Activated naive CD4-positive, alpha-beta T cell treated with anti-CD3 and anti-CD28 coated beads, Interleukin-2, amount 50 U/mL, for 24 hours (primary cell): ENCODE data around the gene SUPT6H.

Experiments
- H3K27ac Mint-ChIP-seq: one replicate; pipeline ENCODE4 v1.8.0; 2021; ENCODE audit warnings: mild to moderate bottlenecking, mixed read lengths
- H3K27me3 Mint-ChIP-seq: one replicate; pipeline ENCODE4 v1.8.0; 2021; ENCODE audit warnings: mixed read lengths
- H3K36me3 Mint-ChIP-seq: one replicate; pipeline ENCODE4 v1.8.0; 2021; ENCODE audit warnings: mixed read lengths
- H3K4me1 Mint-ChIP-seq: one replicate; pipeline ENCODE4 v1.8.0; 2021; ENCODE audit warnings: mixed read lengths
- H3K4me3 Mint-ChIP-seq: one replicate; pipeline ENCODE4 v1.8.0; 2021; ENCODE audit warnings: mild to moderate bottlenecking, mixed read lengths
- H3K9me3 Mint-ChIP-seq: one replicate; pipeline ENCODE4 v1.8.0; 2021; ENCODE audit warnings: mixed read lengths

Gene SUPT6H

DNA sequence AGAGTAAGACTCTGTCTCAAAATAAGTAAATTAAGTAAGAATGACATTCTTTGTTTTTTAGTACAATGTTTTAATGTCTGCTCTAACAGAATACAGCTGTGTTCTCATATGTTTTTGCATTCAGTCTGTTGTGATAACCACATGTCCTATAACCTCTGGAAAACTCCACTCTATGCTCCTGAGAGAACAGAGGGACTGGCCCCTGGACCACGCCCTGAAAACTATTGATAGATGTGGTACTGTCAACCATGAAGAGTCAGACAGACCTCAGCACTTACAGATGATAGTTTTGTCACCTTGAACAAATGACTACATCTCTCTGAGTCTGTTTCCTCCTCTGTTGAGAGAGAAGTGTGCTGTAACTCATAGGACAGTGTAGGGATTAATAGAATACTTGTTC is 7.9 kb downstream of the SUPT6H start:
- peaks cover 18% of the 10 kb centered on the region for H3K36me3 Mint-ChIP-seq

DNA sequence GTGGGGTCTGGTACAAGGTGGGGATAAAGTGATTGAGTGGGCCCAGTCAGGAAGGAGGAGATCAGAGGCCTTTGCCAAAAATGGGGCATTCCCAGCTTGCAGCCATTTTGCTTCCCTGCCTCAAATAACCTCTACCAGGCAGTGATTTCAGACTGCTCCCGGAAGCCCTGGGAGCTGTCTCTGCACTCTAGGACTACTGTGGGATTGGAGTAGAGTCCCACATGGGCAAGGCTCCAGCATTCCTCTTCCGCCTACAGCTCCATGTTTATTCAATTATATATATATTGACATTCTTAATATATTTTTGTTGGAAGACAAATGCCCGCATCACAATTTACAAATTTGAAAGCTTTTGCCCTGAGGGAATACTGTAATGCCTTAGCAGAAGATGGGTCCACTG is 13.5 kb downstream of the SUPT6H start:
- no peak overlapping the region for H3K4me3 Mint-ChIP-seq
- H3K27ac Mint-ChIP-seq, result no peak overlapping the region
- H3K36me3 Mint-ChIP-seq, result peaks cover 18% of the 10 kb centered on the region
- H3K27me3 Mint-ChIP-seq, result no peaks in the 10 kb centered on the region
- H3K4me1 Mint-ChIP-seq, result peaks cover 4% of the 10 kb centered on the region
- no peaks in the 10 kb centered on the region for H3K9me3 Mint-ChIP-seq

More for the DNA sequence above, 7.9 kb downstream of the SUPT6H start:
- no peaks in the 10 kb centered on the region for H3K9me3 Mint-ChIP-seq
- H3K27me3 Mint-ChIP-seq, result no peaks in the 10 kb centered on the region
- H3K4me3 Mint-ChIP-seq, result no peak overlapping the region
- no peak overlapping the region for H3K27ac Mint-ChIP-seq
- peaks cover 27% of the 10 kb centered on the region for H3K4me1 Mint-ChIP-seq

DNA sequence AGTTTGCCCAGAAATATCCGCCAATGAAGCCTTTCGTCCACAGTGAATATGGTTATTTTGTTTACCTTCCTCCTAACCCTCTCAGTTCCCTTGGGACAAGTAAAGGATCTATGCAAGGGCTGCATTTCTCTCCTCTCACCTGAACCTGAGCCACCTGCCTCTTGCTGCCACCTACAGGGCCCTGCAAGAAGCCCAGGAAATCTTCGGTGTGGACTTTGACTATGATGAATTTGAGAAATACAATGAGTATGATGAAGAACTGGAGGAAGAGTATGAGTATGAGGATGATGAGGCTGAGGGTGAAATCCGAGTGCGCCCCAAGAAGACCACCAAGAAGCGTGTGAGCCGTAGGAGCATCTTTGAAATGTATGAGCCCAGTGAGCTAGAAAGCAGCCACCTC is 14.0 kb downstream of the SUPT6H start:
- no peaks in the 10 kb centered on the region for H3K9me3 Mint-ChIP-seq
- H3K27me3 Mint-ChIP-seq, result no peaks in the 10 kb centered on the region
- H3K36me3 Mint-ChIP-seq, result peaks cover 16% of the 10 kb centered on the region

DNA sequence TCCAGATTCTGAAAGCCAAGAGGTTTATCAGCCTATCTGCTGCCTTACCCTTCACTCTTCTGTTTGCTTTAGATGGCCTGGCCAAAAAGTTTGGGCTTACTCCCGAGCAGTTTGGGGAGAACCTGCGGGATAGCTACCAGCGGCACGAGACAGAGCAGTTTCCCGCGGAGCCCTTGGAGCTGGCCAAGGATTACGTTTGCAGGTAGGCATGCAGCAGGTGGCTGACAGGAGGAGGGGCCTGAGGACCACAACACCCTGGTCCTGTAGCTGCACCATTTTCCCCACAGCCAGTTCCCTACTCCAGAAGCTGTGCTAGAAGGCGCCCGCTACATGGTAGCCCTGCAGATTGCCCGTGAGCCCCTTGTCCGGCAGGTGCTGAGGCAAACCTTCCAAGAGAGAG is 20.6 kb downstream of the SUPT6H start:
- Mint-ChIP-seq H3K27ac (no peak overlapping the region), H3K9me3 (no peaks in the 10 kb centered on the region)

More for the DNA sequence above, 14.0 kb downstream of the SUPT6H start:
- Mint-ChIP-seq H3K4me1 (peaks cover 3% of the 10 kb centered on the region), H3K4me3 (no peak overlapping the region), H3K27ac (no peak overlapping the region)

DNA sequence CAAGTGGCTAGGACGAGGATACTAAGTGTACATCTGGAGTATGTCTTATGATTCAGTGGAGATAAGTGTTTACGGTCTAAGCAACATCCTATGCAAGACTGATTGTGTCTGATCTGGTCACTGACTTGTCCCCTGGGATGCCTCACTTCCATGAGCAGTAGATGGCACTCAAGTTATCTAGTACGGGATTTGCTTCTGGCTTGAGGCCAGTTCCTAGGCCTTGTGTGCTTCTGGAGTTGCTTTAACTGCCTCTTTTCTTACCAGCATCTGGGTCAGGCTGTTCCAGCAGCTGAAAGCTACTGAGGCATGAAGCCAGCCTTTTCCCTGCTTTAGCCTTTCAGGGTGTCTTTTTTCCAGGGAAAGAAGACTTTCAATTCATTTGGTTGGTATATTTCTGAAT is 23.0 kb downstream of the SUPT6H start:
- Mint-ChIP-seq H3K27ac (no peak overlapping the region), H3K36me3 (peaks cover 23% of the 10 kb centered on the region), H3K4me1 (no peaks in the 10 kb centered on the region), H3K4me3 (no peak overlapping the region), H3K27me3 (no peaks in the 10 kb centered on the region), H3K9me3 (no peaks in the 10 kb centered on the region)

More for the DNA sequence above, 20.6 kb downstream of the SUPT6H start:
- no peaks in the 10 kb centered on the region for H3K4me1 Mint-ChIP-seq
- H3K27me3 Mint-ChIP-seq, result no peaks in the 10 kb centered on the region
- H3K4me3 Mint-ChIP-seq, result no peak overlapping the region
- peaks cover 14% of the 10 kb centered on the region for H3K36me3 Mint-ChIP-seq

DNA sequence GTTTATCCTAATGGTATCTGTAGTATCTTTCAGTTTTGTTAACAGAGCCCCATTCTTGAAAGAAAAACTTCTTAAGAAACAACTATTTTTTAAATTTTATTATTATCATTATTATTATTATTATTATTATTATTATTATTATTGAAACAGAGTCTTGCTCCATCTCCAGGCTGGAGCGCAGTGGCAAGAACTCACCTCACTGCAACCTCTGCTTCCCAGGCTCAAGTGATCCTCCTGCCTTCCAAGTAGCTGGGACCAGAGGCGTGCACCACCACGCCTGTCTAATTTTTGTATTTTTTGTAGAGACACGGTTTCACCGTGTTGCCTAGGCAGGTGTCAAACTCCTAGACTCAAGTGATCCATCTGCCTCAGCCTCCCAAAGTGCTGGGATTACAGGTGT is 23.4 kb downstream of the SUPT6H start:
- Mint-ChIP-seq H3K36me3 (peaks cover 24% of the 10 kb centered on the region), H3K4me3 (no peak overlapping the region), H3K4me1 (no peaks in the 10 kb centered on the region), H3K27me3 (no peaks in the 10 kb centered on the region), H3K9me3 (no peaks in the 10 kb centered on the region), H3K27ac (no peak overlapping the region)

DNA sequence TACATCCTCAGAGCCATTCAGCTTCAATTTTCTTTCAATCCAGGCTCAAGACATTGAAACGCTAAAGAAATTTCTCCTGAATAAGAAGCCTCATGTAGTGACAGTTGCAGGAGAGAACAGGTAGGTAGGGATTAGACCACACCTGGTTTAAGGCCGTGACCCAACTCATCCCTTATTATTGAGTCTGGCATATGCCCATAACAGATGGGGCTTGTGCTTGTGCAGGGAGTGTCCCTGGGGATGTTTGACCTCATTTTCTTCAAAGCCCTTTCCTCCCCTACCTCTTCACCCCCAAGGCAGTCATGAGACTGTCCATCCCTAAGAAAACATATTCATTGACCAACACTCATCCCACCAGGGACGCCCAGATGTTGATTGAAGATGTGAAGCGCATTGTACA is 24.3 kb downstream of the SUPT6H start:
- no peaks in the 10 kb centered on the region for H3K4me1 Mint-ChIP-seq

DNA sequence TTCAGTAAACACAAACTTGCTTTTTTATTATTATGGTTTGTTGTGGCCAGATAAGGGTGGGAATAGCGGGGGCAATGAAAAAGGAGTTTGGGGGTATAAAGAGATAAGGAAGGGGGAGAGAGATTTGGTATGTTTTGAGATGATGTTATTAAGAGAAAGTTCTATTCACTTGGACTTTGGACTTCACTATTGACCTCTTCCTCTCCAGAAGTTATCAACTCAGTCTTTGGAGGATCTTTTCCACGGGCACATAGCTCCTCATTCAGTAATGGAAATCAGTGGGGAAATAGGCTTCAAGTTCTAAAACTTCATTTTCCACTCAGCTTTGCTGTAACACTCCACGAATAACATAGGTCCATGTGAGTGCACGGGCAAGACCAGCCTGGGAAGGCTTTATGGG is 26.5 kb downstream of the SUPT6H start:
- H3K27me3 Mint-ChIP-seq, result no peaks in the 10 kb centered on the region
- no peaks in the 10 kb centered on the region for H3K4me1 Mint-ChIP-seq
- no peak overlapping the region for H3K4me3 Mint-ChIP-seq
- peaks cover 20% of the 10 kb centered on the region for H3K36me3 Mint-ChIP-seq
- no peaks in the 10 kb centered on the region for H3K9me3 Mint-ChIP-seq
- H3K27ac Mint-ChIP-seq, result no peak overlapping the region

More for the DNA sequence above, 24.3 kb downstream of the SUPT6H start:
- Mint-ChIP-seq H3K27me3 (no peaks in the 10 kb centered on the region), H3K9me3 (no peaks in the 10 kb centered on the region), H3K27ac (no peak overlapping the region), H3K4me3 (no peak overlapping the region), H3K36me3 (peaks cover 22% of the 10 kb centered on the region)

DNA sequence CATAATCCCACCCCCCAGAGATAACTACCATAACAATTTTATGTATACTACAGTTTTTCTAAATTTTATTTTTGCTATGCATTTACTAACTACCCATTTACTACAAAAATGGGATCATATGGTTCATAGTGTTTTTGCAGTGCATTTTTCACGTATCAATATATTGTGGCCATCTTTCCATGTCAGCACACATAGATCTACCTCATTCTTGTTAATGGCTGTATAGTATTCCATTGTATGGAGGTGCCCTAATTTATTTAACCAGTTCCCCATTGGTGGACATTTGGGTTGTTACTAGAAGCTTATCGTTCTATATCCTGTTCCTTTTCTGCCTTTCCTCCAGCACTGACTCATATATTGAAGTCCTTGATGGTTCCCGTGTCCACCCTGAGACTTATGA is 27.0 kb downstream of the SUPT6H start:
- H3K27me3 Mint-ChIP-seq, result no peaks in the 10 kb centered on the region
- no peak overlapping the region for H3K4me3 Mint-ChIP-seq
- no peaks in the 10 kb centered on the region for H3K9me3 Mint-ChIP-seq
- H3K27ac Mint-ChIP-seq, result no peak overlapping the region
- no peaks in the 10 kb centered on the region for H3K4me1 Mint-ChIP-seq
- peaks cover 22% of the 10 kb centered on the region for H3K36me3 Mint-ChIP-seq

DNA sequence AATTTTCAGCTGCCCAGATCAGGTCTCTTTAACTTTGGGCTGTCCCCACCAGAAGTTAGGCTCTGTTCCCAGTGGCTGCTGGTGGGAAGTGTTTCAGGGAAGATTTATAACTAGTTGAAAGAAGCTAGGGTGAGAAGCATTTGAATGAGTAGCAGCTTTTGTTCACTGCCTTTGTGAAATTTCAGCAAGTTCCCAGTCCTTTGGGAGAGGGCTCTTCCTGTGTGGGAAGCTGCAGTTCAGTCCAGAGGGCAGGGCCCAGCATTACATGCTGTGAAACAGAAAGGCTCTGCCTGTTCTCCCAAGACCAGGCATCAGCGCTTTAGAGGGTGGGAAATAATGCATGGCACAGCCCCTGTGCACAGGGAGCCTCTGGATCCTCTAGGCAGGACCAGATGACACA is 31.9 kb downstream of the SUPT6H start:
- no peak overlapping the region for H3K4me3 Mint-ChIP-seq
- no peaks in the 10 kb centered on the region for H3K27me3 Mint-ChIP-seq
- peaks cover 12% of the 10 kb centered on the region for H3K36me3 Mint-ChIP-seq
- H3K9me3 Mint-ChIP-seq, result no peaks in the 10 kb centered on the region
- H3K27ac Mint-ChIP-seq, result no peak overlapping the region
- H3K4me1 Mint-ChIP-seq, result no peaks in the 10 kb centered on the region

DNA sequence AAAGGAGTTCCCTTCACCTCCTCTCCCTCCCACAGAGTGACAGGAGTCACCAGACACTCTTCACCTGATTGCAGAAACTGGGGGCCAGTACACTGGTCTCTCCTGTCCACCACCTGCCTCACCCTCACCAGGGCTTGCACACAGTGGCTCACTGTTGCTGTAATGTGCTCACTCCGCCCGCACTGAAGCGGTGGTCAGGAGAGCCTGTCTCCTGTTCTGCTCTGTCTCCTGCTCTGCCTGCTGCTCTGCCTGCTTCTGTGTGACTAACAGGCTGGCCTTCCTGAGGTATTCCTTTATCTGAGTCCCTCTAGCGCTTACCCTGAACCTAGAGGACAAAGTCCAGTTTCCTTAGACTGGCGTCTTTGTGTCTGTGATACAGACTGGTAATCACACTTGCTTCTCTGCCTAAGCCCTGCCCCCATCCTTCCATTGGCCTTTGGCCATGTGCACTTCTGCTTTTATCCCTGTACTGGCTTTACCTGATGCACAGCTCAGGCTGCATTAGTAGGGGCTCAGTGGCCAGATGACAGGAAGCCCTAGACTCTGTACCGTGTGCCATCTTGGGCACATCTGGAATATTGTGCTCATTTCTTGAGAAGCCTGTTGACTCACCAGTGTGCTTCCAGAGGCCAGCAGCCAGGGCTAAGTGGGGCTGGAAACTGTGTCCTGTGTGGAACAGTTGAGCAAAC is 36.4 kb downstream of the SUPT6H start:
- H3K27me3 Mint-ChIP-seq, result no peaks in the 10 kb centered on the region
- no peaks in the 10 kb centered on the region for H3K4me1 Mint-ChIP-seq
- H3K27ac Mint-ChIP-seq, result peak overlapping the region; percentile 76
- peaks cover 13% of the 10 kb centered on the region for H3K36me3 Mint-ChIP-seq
- no peaks in the 10 kb centered on the region for H3K9me3 Mint-ChIP-seq
- no peak overlapping the region for H3K4me3 Mint-ChIP-seq

DNA sequence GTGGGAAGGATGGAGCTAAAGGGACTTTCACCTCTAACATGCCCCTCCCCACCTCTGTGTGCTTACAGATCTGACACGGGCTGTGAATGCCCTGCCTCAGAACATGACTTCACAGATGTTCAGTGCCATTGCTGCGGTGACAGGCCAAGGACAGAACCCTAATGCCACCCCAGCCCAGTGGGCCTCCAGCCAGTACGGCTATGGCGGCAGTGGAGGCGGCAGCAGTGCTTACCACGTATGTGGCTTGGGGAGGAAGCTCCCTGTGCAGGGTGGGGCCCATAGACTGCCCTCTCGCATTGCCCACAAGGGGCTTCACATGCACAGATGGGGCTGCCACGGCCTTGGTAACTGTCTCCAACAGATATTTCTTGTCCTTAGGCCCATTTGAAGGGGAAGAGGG is 38.3 kb downstream of the SUPT6H start:
- Mint-ChIP-seq H3K9me3 (no peaks in the 10 kb centered on the region), H3K36me3 (peaks cover 8% of the 10 kb centered on the region), H3K27me3 (no peaks in the 10 kb centered on the region), H3K4me1 (no peaks in the 10 kb centered on the region), H3K27ac (no peak overlapping the region), H3K4me3 (no peak overlapping the region)

DNA sequence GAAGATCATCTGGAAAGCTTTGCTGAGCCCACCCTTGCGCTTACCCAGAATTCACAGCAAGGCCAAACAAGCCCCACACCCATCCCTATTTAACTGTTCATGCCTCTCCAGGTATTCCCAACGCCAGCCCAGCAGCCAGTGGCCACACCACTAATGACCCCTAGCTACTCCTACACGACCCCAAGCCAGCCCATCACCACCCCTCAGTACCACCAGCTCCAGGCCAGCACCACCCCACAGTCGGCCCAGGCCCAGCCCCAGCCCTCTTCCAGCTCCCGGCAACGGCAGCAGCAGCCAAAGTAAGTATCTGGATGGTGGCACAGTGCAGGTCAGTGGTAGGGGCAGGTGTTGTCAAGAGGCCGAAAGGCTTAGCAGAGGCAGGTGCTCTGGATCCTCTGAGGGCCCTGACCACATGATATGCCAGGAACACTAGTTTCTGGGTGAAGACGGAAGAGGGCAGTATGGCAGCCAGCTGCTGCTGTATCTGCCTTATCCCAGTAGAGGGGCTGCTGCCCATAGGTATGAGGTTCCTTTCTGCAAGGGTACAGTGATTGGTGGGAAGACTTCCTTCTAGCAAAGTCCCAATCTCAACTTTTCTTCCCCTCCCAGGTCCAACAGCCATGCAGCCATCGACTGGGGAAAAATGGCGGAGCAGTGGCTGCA is 39.0 kb downstream of the SUPT6H start:
- Mint-ChIP-seq H3K27ac (peak overlapping the region; percentile 35), H3K27me3 (no peaks in the 10 kb centered on the region), H3K36me3 (peaks cover 8% of the 10 kb centered on the region), H3K9me3 (no peaks in the 10 kb centered on the region), H3K4me3 (no peak overlapping the region), H3K4me1 (no peaks in the 10 kb centered on the region)

DNA sequence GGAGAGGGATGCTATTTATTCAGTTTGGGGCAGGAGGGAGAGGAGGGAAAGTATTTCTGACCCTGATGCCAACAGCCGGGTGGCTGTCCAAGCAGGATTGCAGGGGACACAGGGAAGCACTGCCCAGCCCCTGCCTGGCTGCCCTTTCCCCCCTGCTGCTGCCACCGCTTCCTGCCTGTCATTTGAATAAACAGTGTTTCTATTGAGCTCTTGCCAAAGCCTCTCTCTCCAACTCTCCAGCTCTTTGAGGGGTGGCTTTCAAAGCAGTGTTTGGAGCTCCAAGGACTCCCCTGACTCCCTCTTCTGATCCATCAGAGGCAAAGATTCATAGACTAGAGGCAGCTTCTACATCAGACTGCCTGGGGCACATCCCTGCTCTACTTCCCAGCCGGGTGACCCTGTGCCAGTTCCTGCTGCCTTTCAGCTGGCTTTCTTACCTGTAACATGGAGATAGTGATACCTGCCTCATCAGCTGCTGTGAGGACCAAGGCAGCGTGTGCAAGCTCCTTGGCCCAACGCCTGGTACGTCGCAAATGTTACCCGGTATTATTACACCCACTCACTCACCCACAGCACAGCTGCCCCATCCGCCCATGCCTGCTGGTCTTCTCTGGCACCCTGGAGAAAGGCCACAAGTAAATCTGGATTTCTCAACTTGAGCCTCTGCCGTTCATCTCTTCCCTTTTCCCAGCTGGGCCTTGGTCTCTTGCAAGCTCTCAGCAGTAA is 40.2 kb downstream of the SUPT6H start:
- Mint-ChIP-seq H3K27ac (peak overlapping the region; percentile 66), H3K9me3 (no peaks in the 10 kb centered on the region), H3K4me1 (peaks cover under 1% of the 10 kb centered on the region), H3K36me3 (peaks cover 8% of the 10 kb centered on the region), H3K4me3 (no peak overlapping the region), H3K27me3 (no peaks in the 10 kb centered on the region)

DNA sequence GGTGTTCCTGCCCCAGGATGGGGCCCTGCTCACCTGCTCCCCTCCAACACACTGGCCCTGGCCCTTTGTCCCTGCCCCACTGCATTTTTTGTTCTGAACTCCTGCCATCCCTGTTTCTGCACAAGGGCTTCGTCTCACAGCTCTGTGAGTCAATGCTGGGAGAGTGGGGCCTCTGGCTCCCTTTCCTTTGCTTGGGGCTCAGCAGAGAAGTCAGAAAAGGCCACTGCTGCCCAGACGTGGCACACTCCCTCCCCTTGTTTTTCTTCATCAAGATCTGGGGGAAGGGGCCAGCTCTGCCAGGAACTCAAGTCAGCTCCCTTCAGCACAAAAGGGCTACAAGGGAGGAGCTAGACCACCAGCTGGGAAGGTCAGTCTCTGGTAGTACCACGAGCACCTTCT is 40.7 kb downstream of the SUPT6H start:
- Mint-ChIP-seq H3K27me3 (no peaks in the 10 kb centered on the region), H3K36me3 (peaks cover 8% of the 10 kb centered on the region), H3K4me3 (no peak overlapping the region), H3K9me3 (no peaks in the 10 kb centered on the region), H3K27ac (peak overlapping the region; percentile 15), H3K4me1 (peaks cover 3% of the 10 kb centered on the region)

DNA sequence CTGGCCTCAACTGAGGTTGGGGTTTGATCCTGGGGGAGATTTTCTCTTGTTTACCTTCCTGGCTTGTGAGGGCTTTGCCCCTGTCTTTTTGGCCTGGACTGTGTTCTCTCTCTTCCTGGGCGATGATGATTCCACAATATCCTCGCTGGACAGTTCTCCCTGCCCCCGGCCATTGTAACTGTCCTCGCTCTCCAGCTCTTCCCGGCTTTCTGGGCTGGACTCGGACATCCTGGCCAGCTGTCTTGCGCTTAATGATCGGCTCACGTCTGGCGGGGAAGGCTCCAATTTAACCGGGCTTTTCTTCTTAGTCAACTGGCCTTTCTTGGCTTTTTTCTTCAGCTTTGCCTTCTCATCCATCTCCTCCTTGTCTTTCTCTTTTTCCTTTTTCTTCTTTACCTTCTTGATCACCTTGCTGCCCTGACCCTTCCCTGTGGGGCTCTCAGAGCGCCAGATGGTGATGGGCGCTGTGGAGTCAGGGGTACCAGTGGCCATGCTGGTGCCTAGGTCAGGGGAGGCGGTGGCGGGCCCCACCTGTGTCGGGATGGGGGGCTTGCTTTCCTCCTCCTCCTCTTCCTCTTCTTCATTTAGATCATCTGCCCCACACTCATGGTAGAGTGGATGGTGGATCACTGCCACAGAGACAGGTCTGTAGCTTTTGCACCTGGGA is 41.7 kb downstream of the SUPT6H start:
- peaks cover 3% of the 10 kb centered on the region for H3K4me1 Mint-ChIP-seq
- H3K27ac Mint-ChIP-seq, result no peak overlapping the region
- H3K9me3 Mint-ChIP-seq, result no peaks in the 10 kb centered on the region
- H3K36me3 Mint-ChIP-seq, result peaks cover 6% of the 10 kb centered on the region
- H3K4me3 Mint-ChIP-seq, result no peak overlapping the region
- no peaks in the 10 kb centered on the region for H3K27me3 Mint-ChIP-seq
